Stimulated activated CD4-positive, alpha-beta T cell treated with anti-CD3 and anti-CD28 coated beads, TNF-alpha, amount 100 ng/mL, for 48 hours (primary cell): ENCODE data around the gene TRIM72.
"Not testable (repeated sequence)": the region's sequence is repeated elsewhere in the genome, so short reads cannot be mapped to it uniquely, and the experiment has no call there.

ENCODE experiments used
- DNase-seq, 3 donors: peaks; one replicate each; pipeline ENCODE4 v3.0.0-alpha.2; 2020; ENCODE audit warnings: low read depth in 3 of 3

The TRIM72 gene

DNA sequence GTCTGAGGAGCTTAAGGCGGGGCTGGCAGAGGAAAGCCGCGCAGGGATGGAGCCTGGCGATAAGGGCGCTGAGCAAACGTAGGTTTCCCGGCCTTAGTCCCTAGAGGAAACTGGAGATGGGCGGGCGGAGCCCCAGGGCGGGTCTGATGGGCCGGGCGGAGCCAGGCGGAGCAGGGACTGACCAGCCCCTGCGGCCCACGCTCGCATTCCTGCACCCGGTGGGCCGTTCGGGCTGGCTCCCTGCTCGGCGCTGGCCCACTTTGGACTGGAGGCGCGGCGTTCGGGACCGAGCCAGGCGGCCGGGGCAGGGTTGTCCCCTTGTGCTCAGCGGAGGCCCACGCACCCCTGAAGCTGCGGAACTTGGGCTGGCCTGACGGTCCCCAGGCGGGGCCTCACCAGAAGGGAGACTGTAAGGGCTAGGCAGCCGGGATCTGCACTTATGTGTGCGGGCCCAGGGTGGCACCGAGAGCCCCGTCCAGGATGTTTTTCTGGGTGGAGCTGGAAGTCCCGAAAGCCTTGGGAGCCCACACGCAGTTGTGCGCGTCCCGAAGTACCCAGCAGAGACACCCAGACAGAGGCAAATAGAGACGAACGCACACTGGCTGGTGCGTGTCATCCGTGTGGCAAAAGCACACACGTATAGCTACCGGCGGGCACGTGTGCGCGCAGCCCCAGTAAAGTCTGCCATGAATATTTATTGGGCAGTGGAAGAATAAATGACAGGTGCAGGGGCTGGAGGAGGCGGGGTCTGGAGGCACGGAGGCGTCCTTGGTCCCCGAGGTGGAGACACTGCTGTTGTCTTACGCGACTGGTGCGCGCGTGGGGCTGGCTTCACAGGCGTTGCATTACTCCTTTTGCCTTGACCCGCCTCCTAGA is 1.6 kb downstream of the TRIM72 start:
- DNase-seq, result no peak

DNA sequence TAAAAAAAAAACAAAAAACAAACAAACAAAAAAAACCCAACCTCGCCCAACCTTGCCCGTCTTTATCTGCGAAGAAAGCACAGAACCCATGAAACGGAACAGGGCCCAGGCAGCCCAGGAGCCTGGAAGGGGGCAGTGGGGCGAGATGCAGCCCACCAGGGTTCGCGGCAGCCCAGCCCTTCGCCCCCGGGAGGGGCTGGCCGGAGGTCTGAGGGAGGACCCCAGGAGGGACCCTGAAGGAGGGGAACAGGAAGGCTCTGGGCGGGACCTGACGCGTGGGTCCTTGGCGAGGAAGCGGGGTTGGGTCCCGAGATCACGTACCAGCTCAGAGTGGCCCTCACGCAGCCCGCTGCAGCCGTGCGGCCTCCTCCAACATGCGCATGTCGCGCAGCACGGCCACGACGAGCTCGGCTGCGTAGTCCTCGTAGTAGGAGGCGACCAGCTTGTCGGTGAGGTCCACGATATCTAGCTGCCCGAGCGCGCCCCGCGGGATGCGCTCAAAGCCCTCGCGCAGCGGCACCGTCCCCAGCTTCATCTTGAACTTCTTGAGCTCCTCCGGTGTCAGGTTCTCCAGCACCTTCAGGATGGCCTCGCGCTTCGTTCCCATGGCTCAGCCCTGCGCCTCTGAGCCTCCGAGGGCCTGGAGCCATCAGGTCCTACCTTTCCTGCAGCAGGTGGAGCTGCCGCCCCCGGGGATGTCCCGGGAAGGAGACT is 2.7 kb downstream of the TRIM72 start, which contains the start of gene PYDC1:
PYDC1 (minus strand) TSS at position 714 of the 714 bp plus-strand sequence; CDS start at position 607, 107 bp downstream.
- no peak for DNase-seq

DNA sequence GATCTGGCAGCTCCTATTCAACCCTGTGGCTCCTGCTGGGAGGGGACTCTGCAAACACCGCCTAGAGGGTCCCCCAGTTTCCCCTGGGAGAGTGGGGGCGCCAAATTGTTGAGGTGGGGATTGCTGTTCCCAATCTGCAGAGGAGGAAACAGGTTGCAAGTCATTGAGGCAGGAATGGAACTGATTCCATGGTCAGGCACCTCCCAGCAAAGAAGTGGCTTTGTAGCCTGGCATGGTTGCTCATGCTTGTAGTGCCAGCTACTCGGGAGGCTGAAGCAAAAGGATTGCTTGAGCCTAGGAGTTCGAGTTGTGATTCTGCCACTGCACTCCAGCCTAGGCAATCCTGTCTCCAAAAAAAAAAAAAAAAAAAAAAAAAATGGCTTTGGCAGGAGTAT is 3.2 kb downstream of the TRIM72 start:
- DNase-seq, result no peak

DNA sequence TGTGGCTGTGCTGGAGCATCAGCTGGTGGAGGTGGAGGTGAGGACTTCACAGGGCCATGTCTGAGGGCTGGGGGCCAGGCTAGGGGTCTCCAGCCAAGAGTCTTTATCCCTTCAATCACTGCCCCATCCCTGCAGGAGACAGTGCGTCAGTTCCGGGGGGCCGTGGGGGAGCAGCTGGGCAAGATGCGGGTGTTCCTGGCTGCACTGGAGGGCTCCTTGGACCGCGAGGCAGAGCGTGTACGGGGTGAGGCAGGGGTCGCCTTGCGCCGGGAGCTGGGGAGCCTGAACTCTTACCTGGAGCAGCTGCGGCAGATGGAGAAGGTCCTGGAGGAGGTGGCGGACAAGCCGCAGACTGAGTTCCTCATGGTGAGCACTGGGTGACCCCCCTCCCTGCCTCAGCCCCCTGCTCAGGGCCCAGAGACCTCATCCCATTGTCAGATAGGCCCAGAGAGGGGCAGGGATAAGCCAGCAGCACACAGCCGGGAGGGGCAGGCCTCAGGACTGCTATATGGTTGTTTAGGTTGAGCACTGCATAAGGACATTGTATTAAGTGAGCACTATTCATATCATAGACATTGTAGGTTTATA is 5.3 kb downstream of the TRIM72 start:
- no peak for DNase-seq

DNA sequence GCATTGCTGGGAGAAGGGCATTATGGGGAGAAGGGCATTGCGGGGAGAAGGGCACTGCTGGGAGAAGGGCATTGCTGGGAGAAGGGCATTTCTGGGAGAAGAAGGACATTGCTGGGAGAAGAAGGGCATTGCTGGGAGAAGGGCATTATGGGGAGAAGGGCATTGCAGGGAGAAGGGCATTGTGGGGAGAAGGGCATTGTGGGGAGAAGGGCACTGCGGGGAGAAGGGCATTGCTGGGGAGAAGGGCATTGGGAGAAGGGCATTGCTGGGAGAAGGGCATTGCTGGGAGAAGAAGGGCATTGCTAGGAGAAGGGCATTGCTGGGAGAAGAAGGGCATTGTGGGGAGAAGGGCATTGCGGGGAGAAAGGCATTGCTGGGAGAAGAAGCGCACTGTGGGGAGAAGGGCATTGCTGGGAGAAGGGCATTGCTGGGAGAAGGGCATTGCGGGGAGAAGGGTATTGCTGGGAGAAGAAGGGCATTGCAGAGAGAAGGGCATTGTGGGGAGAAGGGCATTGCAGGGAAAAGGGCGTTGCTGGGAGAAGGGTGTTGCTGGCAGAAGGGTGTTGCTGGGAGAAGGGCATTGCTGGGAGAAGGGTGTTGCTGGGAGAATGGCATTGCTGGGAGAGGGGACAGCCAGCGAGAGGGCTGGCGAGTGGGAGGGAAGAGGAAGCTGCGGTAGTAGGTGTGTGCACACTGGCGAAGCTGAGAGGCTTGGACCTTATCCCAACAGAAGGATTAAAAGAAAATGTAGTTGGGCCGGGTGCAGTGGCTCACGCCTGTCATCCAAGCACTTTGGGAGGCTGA is 7.6 kb downstream of the TRIM72 start:
- DNase-seq, result no peak

DNA sequence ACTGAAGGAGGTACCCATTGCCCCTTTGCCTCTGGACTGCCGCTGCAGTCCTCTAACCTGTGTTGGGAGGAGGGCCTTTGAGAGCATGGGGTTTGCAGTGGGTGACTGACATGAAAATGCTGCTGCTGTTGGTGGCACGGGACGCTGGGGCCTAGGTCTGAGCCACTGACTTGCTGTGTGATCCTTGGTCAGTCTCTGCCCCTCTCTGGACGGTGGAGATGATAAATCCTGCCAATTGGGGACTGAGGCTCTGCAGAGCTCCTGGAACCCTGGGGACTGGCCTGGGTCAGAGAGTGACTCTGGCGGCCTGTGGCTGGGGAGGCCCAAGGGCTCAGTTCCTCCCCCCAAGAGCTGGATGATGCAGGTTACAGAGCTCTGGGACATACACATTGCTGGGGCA is 9.1 kb downstream of the TRIM72 start:
- DNase-seq, result no peak

DNA sequence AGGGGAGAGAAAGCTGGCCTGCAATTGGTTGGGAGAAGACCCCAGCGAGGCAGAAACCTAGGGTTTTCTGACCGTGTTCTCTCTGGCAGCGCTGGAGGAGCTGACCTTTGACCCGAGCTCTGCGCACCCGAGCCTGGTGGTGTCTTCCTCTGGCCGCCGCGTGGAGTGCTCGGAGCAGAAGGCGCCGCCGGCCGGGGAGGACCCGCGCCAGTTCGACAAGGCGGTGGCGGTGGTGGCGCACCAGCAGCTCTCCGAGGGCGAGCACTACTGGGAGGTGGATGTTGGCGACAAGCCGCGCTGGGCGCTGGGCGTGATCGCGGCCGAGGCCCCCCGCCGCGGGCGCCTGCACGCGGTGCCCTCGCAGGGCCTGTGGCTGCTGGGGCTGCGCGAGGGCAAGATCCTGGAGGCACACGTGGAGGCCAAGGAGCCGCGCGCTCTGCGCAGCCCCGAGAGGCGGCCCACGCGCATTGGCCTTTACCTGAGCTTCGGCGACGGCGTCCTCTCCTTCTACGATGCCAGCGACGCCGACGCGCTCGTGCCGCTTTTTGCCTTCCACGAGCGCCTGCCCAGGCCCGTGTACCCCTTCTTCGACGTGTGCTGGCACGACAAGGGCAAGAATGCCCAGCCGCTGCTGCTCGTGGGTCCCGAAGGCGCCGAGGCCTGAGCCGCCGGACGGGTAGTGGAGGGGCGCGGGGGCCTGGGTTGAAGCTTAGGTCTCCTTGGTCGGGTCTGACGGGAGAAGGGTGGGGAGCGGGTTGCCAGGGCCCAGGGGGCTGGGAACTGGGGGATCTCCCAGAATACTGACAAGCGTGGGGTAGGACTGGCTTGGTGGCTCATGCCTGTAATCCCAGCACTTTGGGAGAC is 10.4 kb downstream of the TRIM72 start:
- no peak for DNase-seq

DNA sequence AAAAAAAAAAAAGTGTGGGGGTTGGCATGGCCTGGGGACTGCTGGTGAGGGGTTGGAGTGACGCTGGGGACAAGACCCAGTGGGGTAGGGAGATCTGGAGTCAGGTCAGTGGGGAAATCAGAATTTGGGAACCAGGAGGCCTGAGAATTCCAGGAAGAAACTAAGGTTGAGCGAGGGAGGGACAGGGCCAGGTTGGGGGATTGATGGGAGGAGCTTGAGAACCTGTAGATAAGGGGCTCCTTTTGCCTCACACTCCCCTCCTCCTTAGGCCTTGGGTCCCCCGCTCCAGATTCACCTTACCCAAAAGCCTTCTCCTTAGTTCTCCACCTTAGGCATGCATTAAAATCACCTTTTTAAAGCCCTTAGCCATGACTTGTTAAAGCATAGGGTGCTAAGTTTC is 11.3 kb downstream of the TRIM72 start:
- no peak for DNase-seq

DNA sequence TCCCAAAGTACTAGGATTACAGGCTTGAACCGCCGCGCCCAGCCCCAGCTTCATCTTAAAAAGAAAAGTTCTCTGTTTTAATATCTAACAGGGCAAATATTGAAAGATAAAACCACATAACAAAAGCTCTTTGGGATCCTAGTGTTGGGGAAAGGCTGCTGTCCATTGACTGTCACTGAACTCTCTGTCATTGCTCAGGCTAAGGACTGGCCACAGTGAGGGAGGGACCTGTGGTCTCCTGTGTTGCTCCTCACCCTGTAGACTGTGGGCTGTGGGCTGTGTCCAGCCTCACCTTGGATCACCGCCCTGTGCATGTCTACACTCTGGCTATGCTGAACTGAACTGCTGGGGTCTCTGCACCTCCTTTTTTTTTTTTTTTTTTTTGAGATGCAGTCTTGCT is 14.3 kb downstream of the TRIM72 start:
- DNase-seq, result no peak

DNA sequence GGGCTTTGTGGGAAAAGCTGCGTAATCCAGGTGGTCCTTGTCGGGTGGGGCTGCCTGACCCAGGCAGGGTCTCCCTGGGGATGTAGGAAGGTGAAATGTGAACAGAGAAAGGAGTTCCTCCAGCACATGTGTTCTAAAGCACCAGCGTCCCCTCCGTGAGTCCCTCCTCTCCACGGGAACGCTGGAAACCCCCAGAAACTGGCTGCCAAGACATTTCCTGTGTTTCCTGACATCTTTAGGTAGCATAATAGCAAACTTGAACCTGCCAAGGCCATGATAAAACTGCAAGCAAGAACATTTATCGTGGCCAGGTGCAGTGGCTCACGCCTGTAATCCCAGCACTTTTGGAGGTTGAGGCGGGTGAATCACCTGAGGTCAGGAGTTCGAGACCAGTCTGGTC is 15.6 kb downstream of the TRIM72 start:
- no peak for DNase-seq

DNA sequence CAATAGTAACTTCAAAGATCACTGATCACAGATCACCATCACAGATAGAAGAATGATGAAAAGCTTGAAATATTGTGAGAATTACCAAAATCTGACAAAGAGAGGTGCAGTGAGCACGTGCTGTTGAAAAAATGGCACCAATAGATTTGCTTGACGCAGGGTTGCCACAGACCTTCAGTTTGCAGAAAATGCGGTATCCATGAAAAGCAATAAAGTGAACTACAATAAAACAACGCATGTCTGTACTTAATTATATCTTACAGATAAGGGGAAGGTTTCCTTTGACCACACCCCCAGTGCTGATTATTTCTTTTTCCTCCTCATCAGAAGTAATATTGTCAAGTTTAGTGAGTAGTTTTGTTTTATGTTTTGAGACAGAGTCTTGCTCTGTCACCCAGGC is 24.1 kb downstream of the TRIM72 start:
- no peak for DNase-seq

DNA sequence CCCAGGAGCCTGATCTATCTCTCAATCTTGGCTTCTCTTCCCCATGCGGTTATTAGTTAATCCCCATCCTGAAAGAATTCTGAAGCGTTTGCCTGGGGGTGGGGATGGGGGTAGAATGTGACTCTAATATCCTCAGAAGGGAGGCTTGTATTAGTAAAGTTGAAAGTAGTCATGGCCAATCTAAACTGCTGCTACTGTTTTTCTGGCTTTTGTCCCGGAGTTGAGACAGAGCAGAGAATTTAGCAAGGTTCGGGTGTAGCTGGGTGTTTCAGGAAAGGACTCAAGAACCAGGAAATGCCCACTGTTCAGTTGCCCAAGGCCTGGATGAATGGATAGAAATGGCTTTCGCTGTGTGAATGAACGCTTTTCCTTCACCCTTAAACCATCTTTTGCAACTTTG is 28.3 kb downstream of the TRIM72 start:
- no peak for DNase-seq

DNA sequence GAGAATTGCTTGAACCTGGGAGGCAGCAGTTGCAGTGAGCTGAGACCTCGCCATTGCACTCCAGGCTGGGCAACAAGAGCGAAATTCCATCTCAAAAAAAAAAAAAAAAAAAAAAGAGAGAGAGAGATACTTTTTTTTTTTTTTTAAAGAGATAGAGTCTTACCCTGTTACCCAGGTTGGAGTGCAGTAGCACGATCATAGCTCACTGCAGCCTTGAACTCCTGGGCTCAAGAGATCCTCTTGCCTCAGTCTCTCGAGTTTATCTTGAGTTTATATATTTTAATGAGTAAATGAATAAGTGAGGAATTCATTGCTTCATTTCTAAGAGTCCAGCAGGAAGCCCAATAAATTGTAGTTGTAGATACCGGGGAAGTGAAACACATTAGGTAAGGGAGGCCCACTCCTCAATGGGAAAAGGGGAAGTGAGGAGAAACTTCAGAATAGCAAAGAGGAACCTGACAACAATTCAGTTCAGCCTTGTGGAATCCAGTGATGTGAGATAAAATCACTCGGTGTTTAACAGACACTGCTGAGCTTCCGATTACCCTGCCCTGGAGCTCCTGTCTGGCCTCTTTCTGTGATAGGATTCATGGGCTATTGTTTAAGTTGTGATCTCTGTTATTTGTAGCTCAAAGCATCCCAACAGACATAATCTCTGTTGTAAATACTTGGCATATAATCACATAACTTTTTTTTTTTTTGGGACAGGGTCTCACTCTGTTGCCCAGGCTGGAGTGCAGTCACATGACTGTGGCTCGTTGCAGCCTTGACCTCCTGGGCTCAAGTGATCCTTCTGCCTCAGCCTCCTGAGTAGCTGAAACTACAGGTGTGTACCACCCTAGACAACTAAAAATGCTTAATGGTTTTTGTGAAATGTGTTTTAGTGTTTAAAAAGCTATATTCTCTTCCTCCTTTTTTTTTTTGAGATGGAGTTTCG is 30.1 kb downstream of the TRIM72 start:
- no peak for DNase-seq

DNA sequence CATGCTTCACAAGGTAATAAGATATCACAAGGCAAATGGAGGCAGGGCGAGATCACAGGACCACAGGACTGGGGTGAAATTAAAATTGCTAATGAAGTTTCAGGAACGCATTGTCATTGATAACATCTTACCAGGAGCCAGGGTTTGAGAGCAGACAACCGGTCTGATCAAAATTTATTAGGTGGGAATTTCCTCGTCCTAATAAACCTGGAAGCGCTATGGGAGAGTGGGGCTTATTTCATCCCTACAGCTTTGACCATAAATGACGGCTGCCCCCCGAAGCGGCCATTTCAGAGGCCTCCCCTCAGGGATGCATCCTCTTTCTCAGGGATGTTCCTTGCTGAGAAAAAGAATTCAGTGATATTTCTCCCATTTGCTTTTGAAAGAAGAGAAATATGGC is 31.7 kb downstream of the TRIM72 start:
- DNase-seq, result not testable (repeated sequence)

DNA sequence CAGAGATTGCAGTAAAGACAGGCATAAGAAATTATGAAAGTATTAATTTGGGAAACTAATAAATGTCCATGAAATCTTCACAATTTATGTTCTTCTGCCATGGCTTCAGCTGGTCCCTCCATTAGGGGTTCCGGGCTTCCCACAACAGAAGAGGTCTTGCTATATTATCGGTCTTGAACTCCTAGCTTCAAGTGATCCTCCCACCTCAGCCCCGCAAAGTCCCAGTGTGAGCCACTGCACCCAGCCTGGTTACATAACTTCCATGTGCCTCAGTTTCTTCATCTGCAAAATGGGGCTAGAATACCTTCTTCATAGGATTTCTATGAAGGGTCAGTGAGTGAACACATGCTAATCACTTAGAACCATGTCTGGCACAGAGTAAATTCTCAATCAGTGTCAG is 32.4 kb downstream of the TRIM72 start:
- DNase-seq, result no peak

DNA sequence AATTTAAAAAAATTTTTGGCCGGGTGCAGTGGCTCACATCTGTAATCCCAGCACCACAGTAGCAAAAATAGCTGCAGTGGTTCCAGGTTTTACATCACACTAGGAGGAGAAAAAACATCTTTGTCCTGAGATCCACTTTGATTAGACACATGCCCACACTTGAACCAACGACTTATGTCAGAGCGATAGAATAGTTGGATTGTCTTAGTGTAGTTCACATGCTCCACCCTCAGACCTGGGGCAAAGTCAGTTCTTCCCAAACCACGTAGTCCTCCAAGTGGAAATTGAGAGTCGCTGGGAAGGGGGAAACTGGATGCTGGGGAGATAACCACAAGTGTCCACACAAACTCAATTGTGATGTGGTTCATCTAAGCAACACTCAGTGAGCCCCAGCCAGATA is 34.4 kb downstream of the TRIM72 start:
- no peak for DNase-seq

DNA sequence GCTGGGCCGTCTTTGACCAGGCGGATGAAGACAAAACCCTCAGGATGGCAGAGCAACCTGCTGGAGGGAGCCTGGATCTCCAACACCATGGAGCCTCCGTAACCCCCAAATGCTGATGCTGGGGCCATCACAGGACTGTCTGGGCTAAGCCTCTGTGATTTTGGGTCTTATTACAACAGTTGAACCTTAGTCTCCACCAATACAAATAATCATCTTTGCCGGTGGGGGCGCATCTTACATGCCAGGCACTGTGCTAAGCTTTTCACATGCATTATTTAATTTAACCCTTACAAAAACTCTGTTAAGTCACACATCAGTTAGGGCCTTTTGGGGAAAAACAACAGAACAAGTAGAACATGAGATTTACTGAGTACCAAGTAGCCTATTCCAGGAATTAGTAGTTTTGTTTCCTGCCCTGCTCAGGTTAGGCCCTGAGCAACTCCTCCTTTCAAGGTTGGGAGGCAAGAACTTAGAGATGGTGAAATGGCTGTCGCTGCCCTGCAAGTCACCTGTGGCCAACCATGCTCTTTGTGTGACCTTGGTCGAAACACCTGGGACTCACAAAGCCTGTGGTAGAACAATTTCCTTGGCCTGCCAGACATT is 37.0 kb downstream of the TRIM72 start:
- DNase-seq, result no peak

DNA sequence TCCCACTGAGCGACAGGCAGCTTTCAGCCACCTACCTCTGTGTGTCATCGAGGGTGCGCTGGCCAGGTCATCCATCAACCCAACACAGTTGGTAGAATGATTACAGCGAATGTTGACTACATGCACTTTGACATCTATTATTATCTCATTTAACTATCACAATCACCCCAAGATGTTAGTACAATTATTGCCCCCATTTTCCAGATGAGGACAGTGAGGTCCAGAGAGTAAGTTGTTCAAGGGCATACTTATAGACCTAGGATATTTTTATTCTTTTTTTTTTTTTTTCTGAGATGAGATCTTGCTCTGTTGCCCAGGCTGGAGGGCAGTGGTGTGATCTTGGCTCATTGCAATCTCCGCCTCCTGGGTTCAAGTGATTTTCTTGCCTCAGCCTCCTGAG is 37.5 kb downstream of the TRIM72 start:
- no peak for DNase-seq

DNA sequence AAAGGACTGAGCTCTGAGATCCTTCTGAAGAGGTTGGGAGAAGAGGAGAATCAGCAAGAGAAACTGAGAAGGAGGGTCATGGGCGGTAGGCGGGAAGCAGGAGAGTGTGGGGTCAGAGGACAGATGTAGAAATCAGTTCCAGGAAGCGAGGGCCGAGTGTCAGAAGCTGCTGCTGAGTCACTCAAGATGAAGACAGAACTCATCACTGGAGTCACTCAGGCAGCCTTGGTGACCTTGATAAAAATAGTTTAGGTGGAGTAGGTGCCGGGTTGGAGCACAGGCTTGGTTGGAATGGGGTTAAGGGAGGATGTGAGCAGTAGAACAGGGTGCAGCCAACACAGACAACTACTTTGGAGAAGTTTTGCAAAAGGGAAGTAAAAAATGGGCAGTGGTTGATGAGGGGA is 39.7 kb downstream of the TRIM72 start:
- peak; percentile 32 to 39 (median 35) for DNase-seq
